Measurements from ENCODE around the gene E4F1.

DNA sequence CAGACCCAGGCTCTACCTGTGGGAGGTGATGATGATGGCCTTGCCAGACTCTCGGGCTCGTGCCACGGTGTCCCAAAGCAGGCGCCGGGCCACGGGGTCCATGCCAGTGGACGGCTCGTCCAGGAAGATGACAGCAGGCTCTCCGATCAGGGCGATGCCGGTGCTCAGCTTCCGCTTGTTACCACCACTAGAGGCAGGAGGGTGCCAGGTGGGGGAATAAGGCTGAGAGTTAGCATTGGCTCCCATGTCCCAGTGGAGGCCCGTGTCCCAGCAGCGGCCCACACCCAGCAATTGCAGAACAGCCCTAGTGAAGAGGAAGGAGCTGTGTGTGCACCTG, 54.8 kb downstream of the E4F1 start:
- TF ChIP-seq, protein P1, sequence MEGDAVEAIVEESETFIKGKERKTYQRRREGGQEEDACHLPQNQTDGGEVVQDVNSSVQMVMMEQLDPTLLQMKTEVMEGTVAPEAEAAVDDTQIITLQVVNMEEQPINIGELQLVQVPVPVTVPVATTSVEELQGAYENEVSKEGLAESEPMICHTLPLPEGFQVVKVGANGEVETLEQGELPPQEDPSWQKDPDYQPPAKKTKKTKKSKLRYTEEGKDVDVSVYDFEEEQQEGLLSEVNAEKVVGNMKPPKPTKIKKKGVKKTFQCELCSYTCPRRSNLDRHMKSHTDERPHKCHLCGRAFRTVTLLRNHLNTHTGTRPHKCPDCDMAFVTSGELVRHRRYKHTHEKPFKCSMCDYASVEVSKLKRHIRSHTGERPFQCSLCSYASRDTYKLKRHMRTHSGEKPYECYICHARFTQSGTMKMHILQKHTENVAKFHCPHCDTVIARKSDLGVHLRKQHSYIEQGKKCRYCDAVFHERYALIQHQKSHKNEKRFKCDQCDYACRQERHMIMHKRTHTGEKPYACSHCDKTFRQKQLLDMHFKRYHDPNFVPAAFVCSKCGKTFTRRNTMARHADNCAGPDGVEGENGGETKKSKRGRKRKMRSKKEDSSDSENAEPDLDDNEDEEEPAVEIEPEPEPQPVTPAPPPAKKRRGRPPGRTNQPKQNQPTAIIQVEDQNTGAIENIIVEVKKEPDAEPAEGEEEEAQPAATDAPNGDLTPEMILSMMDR (IDR thresholded peaks at IDR 0.05 in 4 of 5, conservative IDR thresholded peaks at IDR 0.05 in 1 of 5): no peak
- no peak for TF ChIP-seq POLR2A (IDR thresholded peaks at IDR 0.05)

Measured in gastrocnemius medialis (tissue), 4 donors.